OCI-LY1 (cell line): Measurements from ENCODE around the gene LSM14A.

Experiments
- H2AFZ ChIP-seq: fragments of 200-600 bp; sonication (generic), shearing (Covaris generic); 2 replicates; pipeline ENCODE4 v1.6.0; 2014; ENCODE audit warnings: antibody characterized with exemption, mild to moderate bottlenecking, low read length
- H3F3A ChIP-seq: fragments of 200-600 bp; sonication (generic), shearing (Covaris generic); 2 replicates; pipeline ENCODE4 v1.6.0; 2014; ENCODE audit warnings: mild to moderate bottlenecking, antibody characterized with exemption, low read length, moderate library complexity; ENCODE audit not compliant: insufficient read depth
- H3K27ac ChIP-seq: fragments of 200-600 bp; sonication (generic); 2 replicates; pipeline ENCODE4 v1.5.1; 2014; ENCODE audit warnings: low read length, mixed run types, mild to moderate bottlenecking, low read depth; ENCODE audit not compliant: poor library complexity, severe bottlenecking
- H3K27me3 ChIP-seq: fragments of 200-600 bp; sonication (generic); 2 replicates; pipeline ENCODE4 v1.6.0; 2014; ENCODE audit warnings: antibody characterized with exemption, mild to moderate bottlenecking, low read length, moderate library complexity; ENCODE audit not compliant: insufficient read depth
- H3K36me3 ChIP-seq: fragments of 200-600 bp; sonication (generic); 2 replicates; pipeline ENCODE4 v1.6.1; 2014; ENCODE audit warnings: mild to moderate bottlenecking, antibody characterized with exemption, low read length, moderate library complexity, mixed read lengths; ENCODE audit not compliant: insufficient read depth
- H3K4me1 ChIP-seq: fragments of 200-600 bp; sonication (generic); 2 replicates; pipeline ENCODE4 v1.5.1; 2014; ENCODE audit warnings: mild to moderate bottlenecking, low read length, moderate library complexity; ENCODE audit not compliant: insufficient read depth, severe bottlenecking
- H3K4me2 ChIP-seq: fragments of 200-600 bp; sonication (generic), shearing (Covaris generic); 2 replicates; pipeline ENCODE4 v1.6.1; 2014; ENCODE audit warnings: low read length
- H3K4me3 ChIP-seq: fragments of 200-600 bp; sonication (generic); 2 replicates; pipeline ENCODE4 v1.5.1; 2014; ENCODE audit warnings: low read length, low read depth, mild to moderate bottlenecking, mixed read lengths; ENCODE audit not compliant: poor library complexity, severe bottlenecking
- H3K79me2 ChIP-seq: fragments of 200-600 bp; shearing (Covaris generic); 2 replicates; pipeline ENCODE4 v1.6.1; 2016; ENCODE audit warnings: mixed run types, low read length, mixed read lengths; ENCODE audit not compliant: insufficient read depth
- H3K9ac ChIP-seq: fragments of 200-600 bp; sonication (generic), shearing (Covaris generic); 2 replicates; pipeline ENCODE4 v1.6.1; 2014; ENCODE audit warnings: mild to moderate bottlenecking, low read length, mixed read lengths
- H3K9me2 ChIP-seq: fragments of 200-600 bp; sonication (generic), shearing (Covaris generic); 2 replicates; pipeline ENCODE4 v1.6.1; 2014; ENCODE audit warnings: low read depth, mild to moderate bottlenecking, low read length, mixed read lengths
- H3K9me3 ChIP-seq: fragments of 200-600 bp; shearing (Covaris generic); 2 replicates; pipeline ENCODE4 v1.6.1; 2014; ENCODE audit warnings: low read length, mixed read lengths
- H4K20me1 ChIP-seq: fragments of 200-600 bp; sonication (generic), shearing (Covaris generic); 2 replicates; pipeline ENCODE4 v1.6.0; 2016; ENCODE audit warnings: mild to moderate bottlenecking, low read length; ENCODE audit not compliant: insufficient read depth
- CTCF ChIP-seq: fragments of 200-600 bp; sonication (generic), shearing (Covaris generic); IDR thresholded peaks from 2 replicates; pipeline ENCODE4 v1.5.1; 2017; ENCODE audit warnings: mild to moderate bottlenecking, antibody characterized with exemption, low read length, moderate library complexity, mixed read lengths
- EZH2 ChIP-seq: fragments of 200-600 bp; sonication (generic), shearing (Covaris generic); IDR thresholded peaks from 2 replicates; pipeline ENCODE4 v1.8.0; 2017; ENCODE audit warnings: borderline replicate concordance, mixed run types, mild to moderate bottlenecking, antibody characterized with exemption, low read length, moderate library complexity, mixed read lengths

Gene LSM14A

GRCh38 chr19:34189917-34190425 is 17.7 kb downstream of the LSM14A start:
- Histone ChIP-seq H3K9me2 (no peaks in the 10 kb centered on the region), H2AFZ (no peak overlapping the region), H3K27me3 (no peaks in the 10 kb centered on the region), H3K79me2 (peaks cover 99% of the 10 kb centered on the region), H3K4me3 (no peak overlapping the region), H3F3A (0 out of 2 replicates have a peak, but pooled peaks cover 3% of the 10 kb centered on the region), H3K36me3 (peaks cover 23% of the 10 kb centered on the region), H3K9ac (no peak overlapping the region), H3K9me3 (no peaks in the 10 kb centered on the region), H4K20me1 (peaks cover 15% of the 10 kb centered on the region), H3K4me1 (peaks cover 74% of the 10 kb centered on the region), H3K27ac (no peak overlapping the region), H3K4me2 (peak overlapping the region; percentile 36; the same call in 1 of the 2 replicates)
- no peak for TF ChIP-seq EZH2
- TF ChIP-seq CTCF = no peak

- no peaks in the 10 kb centered on the region for H3F3A ChIP-seq
- peaks cover 63% of the 10 kb centered on the region for H3K4me1 ChIP-seq
- H3K9ac ChIP-seq = no peak overlapping the region; the same call in 1 of the 2 replicates
- H4K20me1 ChIP-seq = peaks cover 6% of the 10 kb centered on the region; the same call in 1 of the 2 replicates
- no peak overlapping the region for H2AFZ ChIP-seq
- no peak overlapping the region for H3K4me3 ChIP-seq
- H3K4me2 ChIP-seq = peak overlapping the region; percentile 48
- TF ChIP-seq CTCF (no peak), EZH2 (no peak)
- H3K36me3 ChIP-seq = peaks cover 28% of the 10 kb centered on the region
- no peaks in the 10 kb centered on the region for H3K27me3 ChIP-seq
- peaks cover 84% of the 10 kb centered on the region for H3K79me2 ChIP-seq
- H3K27ac ChIP-seq = peak overlapping the region; percentile 62
- no peaks in the 10 kb centered on the region for H3K9me3 ChIP-seq
- no peaks in the 10 kb centered on the region for H3K9me2 ChIP-seq
These were observed 19.2 kb downstream of the LSM14A start for GRCh38 chr19:34191355-34191962.

- H3K4me2 ChIP-seq = no peak overlapping the region
These were observed 21.1 kb downstream of the LSM14A start for GRCh38 chr19:34193439-34193838.

More at GRCh38 chr19:34193439-34193838, 21.1 kb downstream of the LSM14A start:
- Histone ChIP-seq H3K9me3 (no peaks in the 10 kb centered on the region), H2AFZ (no peak overlapping the region), H3K9me2 (no peaks in the 10 kb centered on the region), H3K9ac (no peak overlapping the region), H3K4me1 (peaks cover 52% of the 10 kb centered on the region), H3K27me3 (no peaks in the 10 kb centered on the region), H3K36me3 (peaks cover 46% of the 10 kb centered on the region), H3K27ac (peak overlapping the region; percentile 5), H4K20me1 (peaks cover 6% of the 10 kb centered on the region; the same call in 1 of the 2 replicates), H3K79me2 (peaks cover 65% of the 10 kb centered on the region), H3K4me3 (no peak overlapping the region), H3F3A (no peaks in the 10 kb centered on the region)
- TF ChIP-seq CTCF (no peak), EZH2 (no peak)
